Keratinocyte (primary cell): ENCODE measurements around the gene NBEA. TPM values are rescaled to one million over a fixed set of nuclear protein-coding genes. Genes with fewer than 3 reads are reported as not detected.

Experiments used
- DNase-seq: peaks from one replicate; pipeline ENCODE4 v3.0.0-alpha.2; 2011; ENCODE audit warnings: low read depth, missing footprints, low spot score
- FAIRE-seq: peaks from 2 replicates; lab custom pipeline; 2011; peaks lifted over from hg19 to GRCh38; lab: Jason Lieb, UNC
- H2AFZ ChIP-seq: 2 replicates; pipeline ENCODE4 v1.6.0; 2012; ENCODE audit warnings: low read length, control low read depth, inconsistent platforms; ENCODE audit not compliant: control insufficient read depth
- H3K27ac ChIP-seq: 2 replicates; pipeline ENCODE4 v1.5.1; 2011; ENCODE audit warnings: low read length; ENCODE audit not compliant: control insufficient read depth, insufficient read depth
- H3K27me3 ChIP-seq: 3 replicates; pipeline ENCODE4 v1.6.0; 2011; ENCODE audit warnings: low read length; ENCODE audit not compliant: control insufficient read depth, insufficient read depth; ENCODE audit errors: extremely low read depth
- H3K36me3 ChIP-seq, 2 experiments: 2 replicates in 1 of 2; 3 replicates in 1 of 2; pipeline ENCODE4 v1.5.1; 2011; ENCODE audit warnings: low read length in 2 of 2, mild to moderate bottlenecking in 1 of 2; ENCODE audit not compliant: control insufficient read depth in 2 of 2, insufficient read depth in 2 of 2; ENCODE audit errors: extremely low read depth in 1 of 2
- H3K4me1 ChIP-seq: 3 replicates; pipeline ENCODE4 v1.5.1; 2011; ENCODE audit warnings: low read length; ENCODE audit not compliant: control insufficient read depth, insufficient read depth; ENCODE audit errors: extremely low read depth
- H3K4me2 ChIP-seq: 3 replicates; pipeline ENCODE4 v1.6.0; 2011; ENCODE audit warnings: low read depth, low read length; ENCODE audit not compliant: control insufficient read depth, insufficient read depth; ENCODE audit errors: extremely low read depth
- H3K4me3 ChIP-seq, 3 experiments: fragments of 200-600 bp in 1 of 3; sonication (generic) in 1 of 3; 2 replicates in 2 of 3; 3 replicates in 1 of 3; pipeline ENCODE4 v1.5.1; 2011 to 2016; ENCODE audit warnings: low read length in 3 of 3, mild to moderate bottlenecking in 3 of 3, control low read depth in 2 of 3, inconsistent platforms in 1 of 3, low read depth in 1 of 3, mixed read lengths in 1 of 3, mixed run types in 1 of 3, moderate library complexity in 1 of 3; ENCODE audit not compliant: control insufficient read depth in 2 of 3, insufficient read depth in 2 of 3; ENCODE audit errors: extremely low read depth in 1 of 3
- H3K79me2 ChIP-seq: 2 replicates; pipeline ENCODE4 v1.6.0; 2012; ENCODE audit warnings: low read length; ENCODE audit not compliant: control insufficient read depth, insufficient read depth
- H3K9ac ChIP-seq: 3 replicates; pipeline ENCODE4 v1.6.0; 2011; ENCODE audit warnings: low read length; ENCODE audit not compliant: control insufficient read depth, insufficient read depth; ENCODE audit errors: extremely low read depth
- H3K9me1 ChIP-seq: 3 replicates; pipeline ENCODE4 v1.6.0; 2011; ENCODE audit warnings: low read length; ENCODE audit not compliant: control insufficient read depth, insufficient read depth; ENCODE audit errors: extremely low read depth
- H3K9me3 ChIP-seq: 2 replicates; pipeline ENCODE4 v1.5.1; 2012; ENCODE audit warnings: low read depth, low read length; ENCODE audit not compliant: control insufficient read depth
- H4K20me1 ChIP-seq: 3 replicates; pipeline ENCODE4 v1.6.0; 2011; ENCODE audit warnings: low read length; ENCODE audit not compliant: control insufficient read depth, insufficient read depth; ENCODE audit errors: extremely low read depth
- EZH2 ChIP-seq: IDR thresholded peaks from one replicate; pipeline ENCODE4 v1.6.1; 2012; ENCODE audit warnings: inconsistent platforms, mild to moderate bottlenecking, low read length, moderate library complexity
- dilution Hi-C: fragments of 300-500 bp; cut with MboI; formaldehyde crosslinking; loops from one replicate; pipeline ENCODE4 v1.7.0; 2020; ENCODE audit warnings: low sequenced_read_pairs; ENCODE audit not compliant: extremely low pct_ligation_motif_present
- polyA plus RNA-seq, 5 experiments: library from polyadenylated mRNA; depleted of rRNA in 3 of 5; stranded (reverse) in 3 of 5; stranded (forward) in 1 of 5; unstranded in 1 of 5; fragments of >200 nt; gene quantifications; 1 replicate in 1 of 5; 2 replicates in 3 of 5; 3 replicates in 1 of 5; pipeline versions ENCODE4 v1.2.1 to v1.2.3, GENCODE V29; 2011 to 2012; ENCODE audit warnings: missing spikeins in 2 of 5, low read depth in 1 of 5, low replicate concordance in 1 of 5
- TF ChIP-seq, protein P1 (sequence below), 3 experiments: IDR thresholded peaks in 1 of 3; conservative IDR thresholded peaks in 1 of 3; optimal IDR thresholded peaks in 1 of 3; 2 replicates in 2 of 3; 3 replicates in 1 of 3; pipeline versions ENCODE3 to v1.5.1; 2011; ENCODE audit warnings: low read length in 3 of 3, mild to moderate bottlenecking in 3 of 3, moderate library complexity in 2 of 3, control low read depth in 1 of 3, inconsistent platforms in 1 of 3; ENCODE audit not compliant: insufficient read depth in 2 of 3; ENCODE audit errors: extremely low read depth in 1 of 3

The NBEA gene
- polyA plus RNA-seq, 1 donor (not counting 4 experiments of a cell fraction or from before 2014, with no cell fraction given), result 0.05 TPM

DNA sequence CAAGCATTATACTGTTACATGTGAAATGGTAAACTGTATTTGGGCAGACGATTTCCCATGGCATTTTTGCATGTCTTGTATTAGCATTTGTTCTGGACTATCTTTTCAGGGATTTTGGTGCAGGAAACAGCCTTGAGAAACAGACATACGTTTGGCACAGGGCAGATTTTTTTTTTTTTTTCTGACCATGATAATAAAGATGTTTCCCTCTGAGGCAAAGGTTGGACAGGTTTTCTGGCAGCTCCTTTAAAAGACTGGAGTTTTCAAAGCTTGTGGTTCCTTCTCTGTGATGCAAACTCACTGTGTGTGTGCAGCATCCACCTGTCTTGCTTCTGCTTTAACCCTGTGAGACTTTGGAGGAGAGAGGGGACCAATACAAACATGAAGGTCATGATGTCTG lies 63.0 kb downstream of the NBEA start:
- Histone ChIP-seq H3K4me3 (no peak overlapping the region), H4K20me1 (no peaks in the 10 kb centered on the region), H3K9ac (no peak overlapping the region), H3K9me1 (no peaks in the 10 kb centered on the region), H3K36me3 (no peaks in the 10 kb centered on the region), H3K4me1 (no peaks in the 10 kb centered on the region), H3K27ac (no peak overlapping the region), H3K9me3 (no peaks in the 10 kb centered on the region), H3K4me2 (no peak overlapping the region), H2AFZ (no peak overlapping the region), H3K27me3 (no peaks in the 10 kb centered on the region), H3K79me2 (no peaks in the 10 kb centered on the region)
- dilution Hi-C loops, result no loop called here
- DNase-seq (no peak), FAIRE-seq (no peak)
- TF ChIP-seq, protein P1, sequence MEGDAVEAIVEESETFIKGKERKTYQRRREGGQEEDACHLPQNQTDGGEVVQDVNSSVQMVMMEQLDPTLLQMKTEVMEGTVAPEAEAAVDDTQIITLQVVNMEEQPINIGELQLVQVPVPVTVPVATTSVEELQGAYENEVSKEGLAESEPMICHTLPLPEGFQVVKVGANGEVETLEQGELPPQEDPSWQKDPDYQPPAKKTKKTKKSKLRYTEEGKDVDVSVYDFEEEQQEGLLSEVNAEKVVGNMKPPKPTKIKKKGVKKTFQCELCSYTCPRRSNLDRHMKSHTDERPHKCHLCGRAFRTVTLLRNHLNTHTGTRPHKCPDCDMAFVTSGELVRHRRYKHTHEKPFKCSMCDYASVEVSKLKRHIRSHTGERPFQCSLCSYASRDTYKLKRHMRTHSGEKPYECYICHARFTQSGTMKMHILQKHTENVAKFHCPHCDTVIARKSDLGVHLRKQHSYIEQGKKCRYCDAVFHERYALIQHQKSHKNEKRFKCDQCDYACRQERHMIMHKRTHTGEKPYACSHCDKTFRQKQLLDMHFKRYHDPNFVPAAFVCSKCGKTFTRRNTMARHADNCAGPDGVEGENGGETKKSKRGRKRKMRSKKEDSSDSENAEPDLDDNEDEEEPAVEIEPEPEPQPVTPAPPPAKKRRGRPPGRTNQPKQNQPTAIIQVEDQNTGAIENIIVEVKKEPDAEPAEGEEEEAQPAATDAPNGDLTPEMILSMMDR (optimal IDR thresholded peaks at IDR 0.05 in 1 of 3, IDR thresholded peaks at IDR 0.05 in 1 of 3, conservative IDR thresholded peaks at IDR 0.05 in 1 of 3; ENCODE audit: extremely low read depth in 1 of 3, insufficient read depth in 2 of 3, low read length in 3 of 3), result no peak
- TF ChIP-seq EZH2, result no peak

DNA sequence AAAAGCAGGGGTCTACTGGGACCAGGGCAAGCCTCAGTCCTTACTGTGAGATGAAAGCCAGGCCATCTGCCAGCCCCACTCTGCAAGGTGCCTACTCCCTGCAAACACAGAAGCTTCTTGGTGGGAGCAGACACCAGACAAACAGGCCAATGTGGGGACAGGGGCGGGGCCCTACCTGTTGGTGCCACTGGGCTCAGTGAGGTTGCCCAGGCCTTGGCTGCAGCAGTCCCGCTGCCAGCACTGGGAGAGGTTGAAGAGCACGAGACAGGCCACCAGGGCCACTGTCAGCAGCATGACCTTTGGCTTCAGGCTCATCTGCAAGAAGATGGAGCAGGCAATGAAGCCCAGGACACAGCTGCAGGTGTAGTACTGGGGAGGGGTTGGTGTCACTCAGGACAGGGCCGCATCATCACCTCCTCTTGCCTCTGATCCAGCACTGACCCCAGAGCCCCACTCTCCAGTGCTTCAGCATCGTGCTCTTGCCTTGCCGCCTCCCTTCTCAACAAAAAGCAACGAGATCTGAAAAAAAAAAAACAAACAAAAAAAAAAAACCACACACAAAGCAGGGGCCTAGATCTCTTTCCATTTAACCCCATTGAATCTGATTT lies 72.6 kb downstream of the NBEA start:
- no peaks in the 10 kb centered on the region for H4K20me1 ChIP-seq
- TF ChIP-seq, protein P1 (optimal IDR thresholded peaks at IDR 0.05 in 1 of 3, IDR thresholded peaks at IDR 0.05 in 1 of 3, conservative IDR thresholded peaks at IDR 0.05 in 1 of 3; ENCODE audit: extremely low read depth in 1 of 3, insufficient read depth in 2 of 3, low read length in 3 of 3), result no peak
- H2AFZ ChIP-seq, result no peak overlapping the region
- H3K79me2 ChIP-seq, result no peaks in the 10 kb centered on the region
- no peak for FAIRE-seq
- no peak overlapping the region for H3K4me2 ChIP-seq
- H3K9me3 ChIP-seq, result no peaks in the 10 kb centered on the region
- no peak overlapping the region for H3K27ac ChIP-seq
- DNase-seq, result no peak
- H3K36me3 ChIP-seq, result no peaks in the 10 kb centered on the region
- dilution Hi-C loops, result no loop called here
- no peak overlapping the region for H3K9ac ChIP-seq
- no peaks in the 10 kb centered on the region for H3K9me1 ChIP-seq
- H3K4me3 ChIP-seq, result no peak overlapping the region
- H3K4me1 ChIP-seq, result no peaks in the 10 kb centered on the region
- H3K27me3 ChIP-seq, result no peaks in the 10 kb centered on the region
